ENCODE measurements around the gene ZMYND15.

DNA sequence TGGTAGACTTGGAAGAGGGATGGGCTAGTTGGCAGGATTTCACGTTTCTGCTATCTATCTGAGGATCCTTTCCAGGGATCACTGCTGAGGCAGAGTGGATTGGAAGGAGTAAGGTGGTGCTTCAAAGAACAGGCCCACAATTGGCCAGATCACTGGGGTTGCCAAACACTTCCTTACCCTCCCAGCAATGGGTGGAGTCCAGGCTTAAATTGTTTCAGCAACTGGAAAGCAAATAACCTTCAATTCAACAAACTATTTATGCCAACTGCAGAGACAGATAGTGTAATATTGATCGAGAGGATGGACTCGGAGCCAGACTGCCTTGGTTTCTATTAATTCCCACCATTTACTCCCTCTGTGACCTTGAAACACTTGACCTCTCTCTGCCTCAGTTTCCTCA lies 27.1 kb upstream of the ZMYND15 start:
- TF ChIP-seq POLR2A (IDR thresholded peaks at IDR 0.05; ENCODE audit: low read depth, low read length) = no peak
- TF ChIP-seq CTCF (conservative IDR thresholded peaks at IDR 0.05; ENCODE audit: low read depth, low read length) = no peak
- TF ChIP-seq USF2 (IDR thresholded peaks at IDR 0.05; ENCODE audit: low read depth, low read length) = no peak
- no peak for TF ChIP-seq BHLHE40 (IDR thresholded peaks at IDR 0.05; ENCODE audit: low read depth, low read length)
- no peak for TF ChIP-seq MXI1 (IDR thresholded peaks at IDR 0.05; ENCODE audit: borderline replicate concordance, low read depth, low read length)
- no peak for TF ChIP-seq NFE2L2 (IDR thresholded peaks at IDR 0.05; ENCODE audit: low read depth, low read length)
- no peak for TF ChIP-seq MAFK (IDR thresholded peaks at IDR 0.05; ENCODE audit: low read depth, low read length)
- no peak for TF ChIP-seq RAD21 (IDR thresholded peaks at IDR 0.05; ENCODE audit: low read length)
- no peak for TF ChIP-seq RCOR1 (IDR thresholded peaks at IDR 0.05; ENCODE audit: insufficient replicate concordance, low read length)
